Keratinocyte (primary cell): Measurements from ENCODE around the gene C12orf60. TPM values are rescaled to one million over a fixed set of nuclear protein-coding genes. Genes with fewer than 3 reads are reported as not detected.

Experiments
- DNase-seq: peaks from one replicate; pipeline ENCODE4 v3.0.0-alpha.2; 2011; ENCODE audit warnings: low read depth, missing footprints, low spot score
- FAIRE-seq: peaks from 2 replicates; lab custom pipeline; 2011; peaks lifted over from hg19 to GRCh38; lab: Jason Lieb, UNC
- H2AFZ ChIP-seq: 2 replicates; pipeline ENCODE4 v1.6.0; 2012; ENCODE audit warnings: low read length, control low read depth, inconsistent platforms; ENCODE audit not compliant: control insufficient read depth
- H3K27ac ChIP-seq: 2 replicates; pipeline ENCODE4 v1.5.1; 2011; ENCODE audit warnings: low read length; ENCODE audit not compliant: control insufficient read depth, insufficient read depth
- H3K27me3 ChIP-seq: 3 replicates; pipeline ENCODE4 v1.6.0; 2011; ENCODE audit warnings: low read length; ENCODE audit not compliant: control insufficient read depth, insufficient read depth; ENCODE audit errors: extremely low read depth
- H3K36me3 ChIP-seq, 2 experiments: 2 replicates in 1 of 2; 3 replicates in 1 of 2; pipeline ENCODE4 v1.5.1; 2011; ENCODE audit warnings: low read length in 2 of 2, mild to moderate bottlenecking in 1 of 2; ENCODE audit not compliant: control insufficient read depth in 2 of 2, insufficient read depth in 2 of 2; ENCODE audit errors: extremely low read depth in 1 of 2
- H3K4me1 ChIP-seq: 3 replicates; pipeline ENCODE4 v1.5.1; 2011; ENCODE audit warnings: low read length; ENCODE audit not compliant: control insufficient read depth, insufficient read depth; ENCODE audit errors: extremely low read depth
- H3K4me2 ChIP-seq: 3 replicates; pipeline ENCODE4 v1.6.0; 2011; ENCODE audit warnings: low read depth, low read length; ENCODE audit not compliant: control insufficient read depth, insufficient read depth; ENCODE audit errors: extremely low read depth
- H3K4me3 ChIP-seq, 3 experiments: fragments of 200-600 bp in 1 of 3; sonication (generic) in 1 of 3; 2 replicates in 2 of 3; 3 replicates in 1 of 3; pipeline ENCODE4 v1.5.1; 2011 to 2016; ENCODE audit warnings: low read length in 3 of 3, mild to moderate bottlenecking in 3 of 3, control low read depth in 2 of 3, inconsistent platforms in 1 of 3, low read depth in 1 of 3, mixed read lengths in 1 of 3, mixed run types in 1 of 3, moderate library complexity in 1 of 3; ENCODE audit not compliant: control insufficient read depth in 2 of 3, insufficient read depth in 2 of 3; ENCODE audit errors: extremely low read depth in 1 of 3
- H3K79me2 ChIP-seq: 2 replicates; pipeline ENCODE4 v1.6.0; 2012; ENCODE audit warnings: low read length; ENCODE audit not compliant: control insufficient read depth, insufficient read depth
- H3K9ac ChIP-seq: 3 replicates; pipeline ENCODE4 v1.6.0; 2011; ENCODE audit warnings: low read length; ENCODE audit not compliant: control insufficient read depth, insufficient read depth; ENCODE audit errors: extremely low read depth
- H3K9me1 ChIP-seq: 3 replicates; pipeline ENCODE4 v1.6.0; 2011; ENCODE audit warnings: low read length; ENCODE audit not compliant: control insufficient read depth, insufficient read depth; ENCODE audit errors: extremely low read depth
- H3K9me3 ChIP-seq: 2 replicates; pipeline ENCODE4 v1.5.1; 2012; ENCODE audit warnings: low read depth, low read length; ENCODE audit not compliant: control insufficient read depth
- H4K20me1 ChIP-seq: 3 replicates; pipeline ENCODE4 v1.6.0; 2011; ENCODE audit warnings: low read length; ENCODE audit not compliant: control insufficient read depth, insufficient read depth; ENCODE audit errors: extremely low read depth
- EZH2 ChIP-seq: IDR thresholded peaks from one replicate; pipeline ENCODE4 v1.6.1; 2012; ENCODE audit warnings: inconsistent platforms, mild to moderate bottlenecking, low read length, moderate library complexity
- dilution Hi-C: fragments of 300-500 bp; cut with MboI; formaldehyde crosslinking; loops from one replicate; pipeline ENCODE4 v1.7.0; 2020; ENCODE audit warnings: low sequenced_read_pairs; ENCODE audit not compliant: extremely low pct_ligation_motif_present
- polyA plus RNA-seq, 5 experiments: library from polyadenylated mRNA; depleted of rRNA in 3 of 5; stranded (reverse) in 3 of 5; stranded (forward) in 1 of 5; unstranded in 1 of 5; fragments of >200 nt; gene quantifications; 1 replicate in 1 of 5; 2 replicates in 3 of 5; 3 replicates in 1 of 5; pipeline versions ENCODE4 v1.2.1 to v1.2.3, GENCODE V29; 2011 to 2012; ENCODE audit warnings: missing spikeins in 2 of 5, low read depth in 1 of 5, low replicate concordance in 1 of 5
- TF ChIP-seq, protein P1 (sequence below), 3 experiments: IDR thresholded peaks in 1 of 3; conservative IDR thresholded peaks in 1 of 3; optimal IDR thresholded peaks in 1 of 3; 2 replicates in 2 of 3; 3 replicates in 1 of 3; pipeline versions ENCODE3 to v1.5.1; 2011; ENCODE audit warnings: low read length in 3 of 3, mild to moderate bottlenecking in 3 of 3, moderate library complexity in 2 of 3, control low read depth in 1 of 3, inconsistent platforms in 1 of 3; ENCODE audit not compliant: insufficient read depth in 2 of 3; ENCODE audit errors: extremely low read depth in 1 of 3

Gene C12orf60
- polyA plus RNA-seq, 1 donor (not counting 4 experiments of a cell fraction or from before 2014, with no cell fraction given), result 3.2 TPM

DNA sequence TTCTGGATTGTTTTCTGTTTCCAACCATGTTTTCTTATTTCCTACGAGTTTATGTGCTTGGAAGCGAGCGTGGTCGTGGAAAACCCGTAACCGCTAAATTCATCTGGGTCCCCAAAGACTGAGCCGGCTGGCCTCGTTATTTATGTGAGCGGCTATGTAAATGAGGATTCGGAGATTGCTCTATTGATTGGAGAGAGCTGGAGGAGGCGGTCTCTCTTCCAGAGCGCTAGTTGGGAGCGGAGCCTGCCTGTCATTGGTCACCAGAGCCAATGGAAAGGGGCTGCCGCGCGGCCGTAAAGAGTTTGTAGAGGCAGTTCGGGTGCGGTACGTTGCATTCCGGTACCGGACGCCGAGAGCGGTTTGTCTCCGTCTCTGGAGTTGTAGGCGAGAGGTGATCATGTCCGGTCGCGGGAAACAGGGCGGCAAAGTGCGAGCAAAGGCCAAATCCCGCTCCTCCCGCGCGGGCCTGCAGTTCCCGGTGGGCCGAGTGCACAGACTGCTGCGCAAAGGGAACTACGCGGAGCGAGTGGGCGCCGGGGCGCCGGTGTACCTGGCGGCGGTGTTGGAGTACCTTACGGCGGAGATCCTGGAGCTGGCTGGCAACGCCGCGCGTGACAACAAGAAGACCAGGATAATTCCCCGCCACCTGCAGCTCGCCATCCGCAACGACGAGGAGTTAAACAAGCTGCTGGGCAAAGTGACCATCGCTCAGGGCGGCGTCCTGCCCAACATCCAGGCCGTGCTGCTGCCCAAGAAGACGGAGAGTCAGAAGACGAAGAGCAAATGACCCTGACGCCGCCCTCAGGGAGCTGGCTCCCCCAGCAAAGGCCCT is 29.2 kb upstream of the C12orf60 start:
- dilution Hi-C loops, result no loop called here
- TF ChIP-seq, protein P1, sequence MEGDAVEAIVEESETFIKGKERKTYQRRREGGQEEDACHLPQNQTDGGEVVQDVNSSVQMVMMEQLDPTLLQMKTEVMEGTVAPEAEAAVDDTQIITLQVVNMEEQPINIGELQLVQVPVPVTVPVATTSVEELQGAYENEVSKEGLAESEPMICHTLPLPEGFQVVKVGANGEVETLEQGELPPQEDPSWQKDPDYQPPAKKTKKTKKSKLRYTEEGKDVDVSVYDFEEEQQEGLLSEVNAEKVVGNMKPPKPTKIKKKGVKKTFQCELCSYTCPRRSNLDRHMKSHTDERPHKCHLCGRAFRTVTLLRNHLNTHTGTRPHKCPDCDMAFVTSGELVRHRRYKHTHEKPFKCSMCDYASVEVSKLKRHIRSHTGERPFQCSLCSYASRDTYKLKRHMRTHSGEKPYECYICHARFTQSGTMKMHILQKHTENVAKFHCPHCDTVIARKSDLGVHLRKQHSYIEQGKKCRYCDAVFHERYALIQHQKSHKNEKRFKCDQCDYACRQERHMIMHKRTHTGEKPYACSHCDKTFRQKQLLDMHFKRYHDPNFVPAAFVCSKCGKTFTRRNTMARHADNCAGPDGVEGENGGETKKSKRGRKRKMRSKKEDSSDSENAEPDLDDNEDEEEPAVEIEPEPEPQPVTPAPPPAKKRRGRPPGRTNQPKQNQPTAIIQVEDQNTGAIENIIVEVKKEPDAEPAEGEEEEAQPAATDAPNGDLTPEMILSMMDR (optimal IDR thresholded peaks at IDR 0.05 in 1 of 3, IDR thresholded peaks at IDR 0.05 in 1 of 3, conservative IDR thresholded peaks at IDR 0.05 in 1 of 3; ENCODE audit: extremely low read depth in 1 of 3, insufficient read depth in 2 of 3, low read length in 3 of 3), result peak in 1 of 3 experiments; percentile 2
- TF ChIP-seq EZH2, result no peak
- Histone ChIP-seq H2AFZ (peak overlapping the region; percentile 97), H3K4me1 (peaks cover 21% of the 10 kb centered on the region), H3K27ac (peak overlapping the region; percentile 89), H3K9ac (peak overlapping the region; percentile 88), H3K36me3 (no peaks in the 10 kb centered on the region), H3K9me1 (no peaks in the 10 kb centered on the region), H4K20me1 (no peaks in the 10 kb centered on the region), H3K4me3 (peak overlapping the region; percentile 75 to 84 (median 80)), H3K27me3 (no peaks in the 10 kb centered on the region), H3K9me3 (no peaks in the 10 kb centered on the region), H3K4me2 (peak overlapping the region; percentile 84), H3K79me2 (peaks cover 14% of the 10 kb centered on the region)
- DNase-seq (no peak), FAIRE-seq (peak; percentile 29)

DNA sequence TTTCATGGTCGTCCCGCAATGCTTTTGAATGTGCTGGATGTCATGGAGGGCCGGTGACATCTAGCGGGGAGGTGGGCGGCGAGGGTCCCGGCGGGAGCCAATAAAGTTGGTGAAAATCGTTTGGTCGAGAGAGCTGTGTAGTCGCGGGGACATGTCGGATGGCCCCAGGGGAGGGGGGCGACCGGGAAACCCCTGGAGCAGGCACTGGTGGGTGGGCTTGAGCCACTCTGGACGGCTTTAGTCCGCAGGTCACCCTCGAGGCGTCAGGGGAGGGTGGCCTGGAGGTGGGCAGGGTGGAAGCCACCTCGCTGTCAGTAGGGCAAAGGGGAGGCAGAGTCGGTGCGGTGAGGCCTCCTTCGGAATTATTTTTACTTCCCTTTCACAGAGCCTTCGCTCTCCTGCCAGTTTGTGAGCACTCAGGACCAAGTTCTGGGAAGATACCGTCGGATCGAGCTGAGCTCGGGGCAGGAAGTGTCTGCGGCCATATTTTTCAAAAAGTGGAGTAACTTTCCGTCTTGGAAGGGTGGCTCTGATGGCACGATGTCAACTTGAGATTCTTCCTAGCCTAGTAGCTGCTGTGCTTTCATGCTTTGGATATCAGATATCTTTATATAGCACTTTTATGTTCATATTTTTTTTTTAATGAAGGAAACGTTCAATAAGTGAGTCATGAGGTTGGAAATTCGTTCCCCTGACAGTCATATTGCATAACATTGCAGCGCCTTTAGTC is 28.4 kb upstream of the C12orf60 start:
- no peaks in the 10 kb centered on the region for H3K9me3 ChIP-seq
- H4K20me1 ChIP-seq, result no peaks in the 10 kb centered on the region
- H3K9ac ChIP-seq, result peak overlapping the region; percentile 88
- H3K79me2 ChIP-seq, result peaks cover 11% of the 10 kb centered on the region
- peaks cover 20% of the 10 kb centered on the region for H3K4me1 ChIP-seq
- dilution Hi-C loops, result no loop called here
- H3K36me3 ChIP-seq, result no peaks in the 10 kb centered on the region
- H2AFZ ChIP-seq, result peak overlapping the region; percentile 77
- TF ChIP-seq, protein P1 (optimal IDR thresholded peaks at IDR 0.05 in 1 of 3, IDR thresholded peaks at IDR 0.05 in 1 of 3, conservative IDR thresholded peaks at IDR 0.05 in 1 of 3; ENCODE audit: extremely low read depth in 1 of 3, insufficient read depth in 2 of 3, low read length in 3 of 3), result no peak
- TF ChIP-seq EZH2, result no peak
- H3K27ac ChIP-seq, result peak overlapping the region; percentile 89
- peak overlapping the region; percentile 79 for H3K4me2 ChIP-seq
- peak overlapping the region; percentile 75 to 84 (median 80) for H3K4me3 ChIP-seq
- FAIRE-seq (no peak), DNase-seq (no peak)
- no peaks in the 10 kb centered on the region for H3K27me3 ChIP-seq
- H3K9me1 ChIP-seq, result no peaks in the 10 kb centered on the region
